ENCODE results near the gene LGR6.
A peak's percentile ranks its signal among the peaks of the same experiment; 100 is the strongest.
"Not testable (repeated sequence)": the region's sequence is repeated elsewhere in the genome, so short reads cannot be mapped to it uniquely, and the experiment has no call there.

LGR6 gene

DNA sequence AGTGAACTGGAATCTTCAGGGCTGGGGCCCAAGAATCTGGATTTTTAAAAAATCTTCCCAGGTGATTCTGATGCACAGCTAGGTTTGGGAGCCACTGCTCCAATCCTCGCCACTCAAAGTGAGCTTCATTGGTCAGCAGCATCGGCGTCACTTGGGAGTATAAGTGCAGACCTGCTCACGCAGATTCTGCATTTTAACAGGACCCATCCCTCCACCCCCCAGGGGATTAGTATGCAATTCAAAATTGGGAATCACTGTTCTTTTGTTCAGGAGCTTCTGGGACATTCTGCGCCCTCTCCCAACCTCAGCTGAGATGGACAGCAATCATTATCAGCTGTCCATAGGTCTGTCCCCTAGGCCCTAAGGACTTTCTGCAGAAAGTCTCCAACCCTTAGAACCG is 53.5 kb downstream of the LGR6 start:
- DNase-seq = no peak

DNA sequence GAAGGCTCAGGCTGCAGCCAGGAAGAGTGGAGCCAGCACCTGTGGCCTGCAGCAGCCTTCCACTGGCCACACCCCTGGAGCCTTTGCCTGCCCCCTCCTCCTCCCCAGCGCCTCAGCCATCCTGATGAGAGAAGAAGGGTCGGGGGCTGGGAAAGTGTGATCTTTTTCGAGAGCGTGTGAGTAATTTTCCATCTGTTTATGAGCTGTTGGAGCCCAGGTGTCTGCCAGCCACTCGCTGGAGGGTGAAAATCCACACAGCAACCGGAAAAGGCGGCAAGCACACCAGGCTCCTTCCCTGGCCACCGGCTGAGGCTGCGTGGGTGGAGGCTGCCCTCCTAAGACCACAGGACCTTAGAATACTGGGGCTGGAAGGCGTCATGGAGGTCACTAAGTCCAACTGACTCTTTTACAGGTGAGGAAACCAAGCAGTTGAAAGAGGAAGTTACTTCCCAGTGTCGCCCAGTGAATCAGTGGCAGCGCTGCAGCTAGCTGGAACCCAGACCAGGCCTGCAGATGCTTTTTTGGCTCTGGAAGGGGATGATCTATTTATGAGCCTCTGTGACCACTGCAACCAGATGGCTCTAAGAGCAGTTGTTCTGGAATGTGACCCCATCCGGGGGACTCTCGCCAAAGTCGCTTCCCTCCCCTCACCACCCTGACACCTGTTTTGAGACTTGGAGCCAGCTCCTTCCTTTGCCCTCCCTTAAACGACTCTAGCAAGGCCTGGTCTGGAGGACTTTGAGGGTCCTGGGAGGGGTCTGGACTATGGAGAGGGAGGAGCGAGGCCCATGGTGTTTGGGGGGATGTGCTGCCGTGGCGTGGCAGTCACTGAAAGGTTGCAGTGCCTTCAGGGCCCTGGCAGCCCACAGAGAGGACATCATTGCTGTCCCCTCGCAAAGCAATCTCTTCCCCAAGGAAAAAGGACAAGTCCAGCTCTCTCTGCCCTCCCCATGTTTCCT is 54.5 kb downstream of the LGR6 start:
- DNase-seq = no peak

DNA sequence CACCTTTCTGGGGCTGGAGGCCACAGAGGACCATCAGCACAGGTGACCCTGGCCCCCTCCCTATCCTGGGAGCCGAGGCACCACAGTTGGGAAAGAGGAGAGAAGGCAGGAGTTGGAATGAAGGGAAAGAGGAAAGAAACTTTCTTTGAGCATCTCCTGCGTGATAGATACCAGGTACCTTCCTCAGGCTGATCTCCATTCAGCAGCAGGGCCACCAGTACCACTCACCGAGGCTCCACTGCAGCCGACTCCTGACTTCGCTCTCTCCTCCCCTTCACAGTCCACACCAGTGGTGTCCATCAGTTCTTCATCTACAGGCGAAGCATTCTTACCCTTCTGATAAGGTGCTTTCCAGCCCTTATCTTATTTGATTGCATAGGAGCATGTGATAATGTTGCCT is 55.3 kb downstream of the LGR6 start:
- DNase-seq = no peak

DNA sequence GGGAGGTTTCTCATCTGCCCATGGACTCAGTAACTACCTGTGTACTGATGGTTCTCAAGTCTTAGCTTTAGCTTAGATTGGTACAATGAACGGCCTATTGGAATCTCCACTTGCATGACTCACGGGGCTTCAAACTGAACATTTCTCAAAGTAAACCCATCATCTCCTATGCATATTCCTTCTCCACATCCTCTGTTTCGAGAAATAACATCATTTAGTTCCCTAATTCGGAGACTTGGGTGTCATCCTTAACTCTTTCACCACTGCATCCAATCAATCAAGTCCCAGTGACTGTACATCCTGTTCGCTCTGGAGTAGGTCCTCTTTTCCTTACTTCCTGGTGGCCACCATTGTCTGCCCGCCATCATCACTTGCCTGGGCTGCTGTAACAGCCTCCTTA is 55.8 kb downstream of the LGR6 start:
- peak; percentile 38 for DNase-seq

DNA sequence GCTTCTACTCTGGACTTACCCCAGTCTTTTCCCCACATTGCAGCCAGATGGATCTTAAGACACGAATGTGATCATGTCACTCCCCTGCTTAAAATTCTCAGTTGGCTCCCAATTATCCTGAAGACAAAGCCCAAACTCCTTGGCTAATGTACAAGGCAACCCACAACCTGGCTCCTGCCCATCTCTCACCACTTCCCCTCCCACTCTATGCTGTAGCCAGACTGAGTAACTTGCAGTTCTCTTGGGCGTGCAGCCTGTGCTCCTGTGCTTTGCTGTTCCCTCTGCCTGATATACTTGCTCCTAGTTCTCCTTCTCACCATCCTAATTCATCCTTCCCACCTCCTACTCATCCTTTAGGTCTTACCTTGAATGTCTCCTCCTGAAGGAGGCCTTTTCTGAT is 56.2 kb downstream of the LGR6 start:
- peak; percentile 23 for DNase-seq

DNA sequence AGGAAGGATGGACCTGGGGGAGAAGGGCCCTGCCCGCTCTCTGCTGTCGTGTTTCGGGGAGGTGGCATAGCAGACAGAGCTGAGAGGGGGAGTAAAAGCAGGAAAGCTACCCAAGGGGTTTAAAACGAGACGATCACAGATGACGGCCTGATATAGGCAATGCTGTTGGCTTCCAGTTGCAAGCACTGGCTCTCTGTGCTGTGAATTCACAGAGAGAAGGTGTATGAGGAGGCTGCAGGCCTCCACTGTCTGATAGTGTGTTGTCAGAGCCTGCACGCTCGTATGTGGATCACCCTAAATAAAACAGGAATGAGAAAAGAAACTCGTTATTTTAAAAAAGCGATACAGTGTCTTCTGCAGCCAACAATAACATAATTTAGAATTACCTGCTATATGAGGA is 57.4 kb downstream of the LGR6 start:
- DNase-seq = no peak

DNA sequence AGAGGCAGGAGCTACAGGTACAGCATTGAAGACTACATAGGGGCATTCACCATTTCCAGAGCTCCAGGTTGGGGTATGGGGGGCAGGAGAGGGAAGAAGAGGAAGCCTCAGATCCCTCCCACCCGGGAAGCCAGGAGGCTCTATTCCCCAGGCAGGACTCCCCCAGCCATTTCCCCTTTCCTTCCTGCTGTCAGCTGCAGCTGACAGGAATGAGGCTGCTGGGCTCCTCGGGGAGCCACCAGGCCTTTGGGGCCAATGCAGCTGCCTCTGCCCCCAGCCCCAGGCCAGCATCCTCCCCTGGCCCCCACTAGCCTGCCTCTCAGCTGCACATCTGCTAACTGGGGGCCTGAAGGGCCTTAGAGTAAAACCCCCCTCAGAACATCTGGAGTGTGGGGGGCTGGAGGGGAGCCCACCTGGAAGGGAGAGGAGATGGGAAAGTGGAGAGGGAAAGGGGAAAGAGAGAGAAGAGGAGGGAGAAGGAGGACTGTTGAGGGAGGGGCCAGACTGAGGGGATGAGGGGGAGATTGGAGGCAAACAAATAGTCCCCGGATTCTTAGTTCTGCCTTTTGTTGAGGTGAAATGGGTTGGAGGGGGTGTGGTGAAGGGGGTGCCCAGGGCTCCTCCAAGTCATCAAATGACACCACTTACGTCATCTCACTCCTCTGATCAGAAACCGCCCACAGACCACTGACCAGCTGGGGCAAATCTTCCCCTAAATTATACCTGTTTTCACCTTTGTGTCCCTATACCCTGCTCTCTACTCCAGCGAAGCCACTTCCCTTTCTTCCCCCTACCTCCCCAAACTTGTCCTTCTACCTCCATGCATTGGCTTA is 58.0 kb downstream of the LGR6 start:
- DNase-seq = no peak

DNA sequence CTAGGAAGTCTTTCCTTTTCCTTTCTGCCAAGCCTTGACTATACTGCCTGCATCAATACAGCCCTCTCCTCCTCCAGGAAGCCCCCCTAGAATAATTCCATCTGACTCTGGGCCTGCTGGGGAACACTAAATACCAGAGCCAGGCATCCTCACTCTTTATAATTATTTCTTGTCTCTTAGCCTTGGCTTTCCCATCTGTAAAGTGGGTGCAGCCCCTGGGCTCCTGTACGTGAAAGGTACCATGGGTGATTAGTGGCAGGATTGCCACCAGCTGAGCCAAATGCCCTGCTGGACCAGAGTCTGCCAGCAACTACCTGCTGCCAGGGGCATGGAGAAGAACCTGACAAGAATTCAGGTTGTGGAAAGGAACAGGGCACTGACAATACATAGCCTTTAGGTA is 58.7 kb downstream of the LGR6 start:
- no peak for DNase-seq

DNA sequence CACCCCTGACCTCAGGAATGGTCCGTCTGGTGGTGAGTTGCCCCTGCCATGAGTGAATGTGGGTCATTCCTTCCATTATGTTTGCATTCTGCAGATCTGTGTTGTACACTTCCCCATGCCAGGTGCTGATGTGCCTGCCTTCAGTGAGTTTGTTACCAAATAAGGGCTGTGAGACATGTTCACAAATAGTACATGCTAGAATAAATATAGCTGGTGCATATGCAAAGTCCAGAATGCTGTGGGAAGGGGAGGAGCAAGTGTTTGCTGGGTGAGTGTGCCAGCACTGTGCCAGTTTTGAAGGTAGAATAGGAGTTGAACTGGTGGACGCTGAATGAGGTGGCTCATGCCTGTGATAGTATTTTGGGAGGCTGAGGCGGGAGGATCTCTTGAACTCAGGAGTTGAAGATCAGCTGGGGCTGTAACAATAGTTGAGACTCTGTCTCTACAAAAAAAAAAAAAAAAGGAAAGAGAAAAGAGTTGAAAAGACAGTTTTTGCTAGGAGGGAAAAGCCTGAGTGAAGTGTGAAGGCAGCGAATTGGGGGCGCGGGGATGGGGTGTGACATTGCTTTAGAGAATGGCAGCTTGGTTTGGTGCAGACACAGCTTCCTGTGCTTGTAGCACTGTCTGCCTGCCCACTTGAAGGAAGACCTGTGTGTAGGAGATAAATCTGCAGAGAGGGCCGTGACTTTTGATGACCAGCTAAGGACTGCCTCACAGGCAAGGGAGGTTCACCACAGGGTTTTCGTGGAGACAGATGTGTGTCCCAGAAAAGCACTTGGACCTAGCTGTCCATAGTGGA is 61.1 kb downstream of the LGR6 start:
- DNase-seq = no peak

DNA sequence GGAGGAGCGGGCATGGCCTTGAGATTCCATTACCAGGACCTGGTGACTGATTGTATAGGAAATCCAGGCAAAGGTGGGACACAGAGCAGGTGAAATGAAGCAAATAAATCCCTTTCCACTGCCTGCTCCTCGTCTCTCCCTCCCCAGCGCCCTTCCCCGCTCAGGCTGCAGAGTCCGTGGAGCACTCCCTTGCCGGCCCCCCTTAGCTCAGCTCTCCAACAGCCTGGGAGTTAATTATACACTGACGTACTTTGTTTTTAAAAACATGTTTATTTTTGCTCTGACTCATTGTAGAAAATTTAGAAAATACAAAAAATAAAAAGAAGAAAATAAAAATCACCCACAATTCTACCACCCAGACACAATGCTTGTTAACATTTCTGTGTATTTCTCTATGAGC is 61.7 kb downstream of the LGR6 start:
- DNase-seq = no peak

DNA sequence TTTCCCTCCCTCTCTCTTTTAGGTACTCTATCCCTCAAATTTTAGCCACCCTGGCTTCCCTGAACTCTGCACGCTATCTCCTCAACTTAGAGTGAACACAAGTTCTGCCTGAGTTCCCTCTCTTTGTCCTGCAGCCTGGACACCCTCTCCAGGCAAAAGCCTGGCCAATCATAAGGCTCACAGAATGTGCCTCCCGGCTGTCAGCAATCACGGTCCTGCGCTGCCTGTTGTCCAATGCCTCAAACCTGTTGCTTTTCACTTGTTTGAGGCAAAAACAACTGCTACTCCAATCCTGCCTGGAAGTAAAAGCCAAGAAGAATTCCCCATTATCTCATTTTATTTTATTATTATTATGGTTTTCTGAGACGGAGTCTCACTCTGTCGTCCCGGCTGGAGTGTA is 66.1 kb downstream of the LGR6 start:
- DNase-seq = no peak

DNA sequence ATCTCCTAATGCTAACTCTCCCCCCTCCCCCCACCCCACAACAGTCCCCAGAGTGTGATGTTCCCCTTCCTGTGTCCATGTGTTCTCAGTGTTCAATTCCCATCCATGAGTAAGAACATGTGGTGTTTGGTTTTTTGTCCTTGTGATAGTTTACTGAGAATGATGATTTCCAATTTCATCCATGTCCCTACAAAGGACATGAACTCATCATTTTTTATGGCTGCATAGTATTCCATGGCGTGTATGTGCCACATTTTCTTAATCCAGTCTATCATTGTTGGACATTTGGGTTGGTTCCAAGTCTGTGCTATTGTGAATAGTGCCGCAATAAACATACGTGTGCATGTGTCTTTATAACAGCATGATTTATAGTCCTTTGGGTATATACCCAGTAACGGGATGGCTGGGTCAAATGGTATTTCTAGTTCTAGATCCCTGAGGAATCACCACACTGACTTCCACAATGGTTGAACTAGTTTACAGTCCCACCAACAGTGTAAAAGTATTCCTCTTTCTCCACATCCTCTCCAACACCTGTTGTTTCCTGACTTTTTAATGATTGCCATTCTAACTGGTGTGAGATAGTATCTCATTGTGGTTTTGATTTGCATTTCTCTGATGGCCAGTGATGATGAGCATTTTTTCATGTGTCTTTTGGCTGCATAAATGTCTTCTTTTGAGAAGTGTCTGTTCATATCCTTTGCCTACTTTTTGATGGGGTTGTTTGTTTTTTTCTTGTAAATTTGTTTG is 67.8 kb downstream of the LGR6 start:
- DNase-seq = not testable (repeated sequence)

DNA sequence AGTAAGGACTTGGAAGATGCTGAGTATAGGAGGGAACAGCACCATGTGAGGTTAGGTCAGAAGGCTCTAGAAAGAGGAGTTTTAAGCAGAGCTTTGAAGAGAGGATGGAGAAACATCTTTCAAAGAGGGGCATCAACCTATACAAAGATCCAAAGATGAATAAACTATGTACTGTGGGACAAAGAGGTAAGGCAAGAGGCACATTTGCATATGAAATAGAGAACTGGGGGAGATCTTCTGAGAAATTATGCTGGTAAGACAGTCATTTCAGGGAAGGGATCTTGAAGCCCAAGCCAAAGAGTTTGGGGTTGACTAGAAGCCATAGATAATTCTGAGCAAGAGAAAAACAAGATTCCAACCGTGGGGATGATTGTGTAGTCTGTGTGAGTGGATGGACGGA is 70.0 kb downstream of the LGR6 start:
- no peak for DNase-seq

DNA sequence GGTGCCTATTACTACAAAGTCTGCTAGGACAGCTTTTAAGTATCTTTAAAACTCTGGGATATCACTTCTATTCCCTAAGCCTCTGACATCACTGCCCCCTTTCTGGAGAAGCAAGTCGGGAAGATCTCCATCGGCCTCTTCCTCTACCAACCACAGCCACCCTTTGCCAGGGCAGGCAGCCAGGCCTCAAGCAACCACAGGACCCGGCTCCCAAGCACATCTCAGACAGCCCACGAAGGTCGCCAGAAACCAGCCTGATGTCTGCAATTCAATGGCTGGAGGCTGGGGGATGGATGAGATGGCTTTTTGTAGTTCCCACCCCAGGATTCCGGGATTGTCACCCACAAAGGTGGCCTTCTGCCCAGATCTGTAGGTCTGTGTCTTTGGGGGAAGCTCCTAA is 70.7 kb downstream of the LGR6 start:
- no peak for DNase-seq

DNA sequence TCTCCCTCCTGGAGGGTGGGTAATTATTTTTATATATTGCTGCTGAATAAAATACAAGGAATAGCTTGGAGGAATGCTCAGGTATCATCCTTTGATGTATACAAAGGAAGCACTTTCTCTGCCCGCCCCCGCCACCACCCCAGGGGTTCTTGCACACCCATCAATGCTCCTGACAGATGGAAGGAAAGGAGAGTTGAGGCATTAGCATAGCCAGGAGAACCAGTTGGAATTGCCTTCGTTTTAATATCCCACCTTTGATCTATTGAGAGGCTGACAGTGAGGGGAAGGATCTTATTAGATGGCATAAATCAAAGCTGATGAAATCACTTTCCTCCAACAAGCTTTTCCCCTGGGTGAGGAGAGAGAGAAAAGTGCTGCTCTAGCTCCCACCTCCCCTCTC is 71.1 kb downstream of the LGR6 start:
- no peak for DNase-seq

DNA sequence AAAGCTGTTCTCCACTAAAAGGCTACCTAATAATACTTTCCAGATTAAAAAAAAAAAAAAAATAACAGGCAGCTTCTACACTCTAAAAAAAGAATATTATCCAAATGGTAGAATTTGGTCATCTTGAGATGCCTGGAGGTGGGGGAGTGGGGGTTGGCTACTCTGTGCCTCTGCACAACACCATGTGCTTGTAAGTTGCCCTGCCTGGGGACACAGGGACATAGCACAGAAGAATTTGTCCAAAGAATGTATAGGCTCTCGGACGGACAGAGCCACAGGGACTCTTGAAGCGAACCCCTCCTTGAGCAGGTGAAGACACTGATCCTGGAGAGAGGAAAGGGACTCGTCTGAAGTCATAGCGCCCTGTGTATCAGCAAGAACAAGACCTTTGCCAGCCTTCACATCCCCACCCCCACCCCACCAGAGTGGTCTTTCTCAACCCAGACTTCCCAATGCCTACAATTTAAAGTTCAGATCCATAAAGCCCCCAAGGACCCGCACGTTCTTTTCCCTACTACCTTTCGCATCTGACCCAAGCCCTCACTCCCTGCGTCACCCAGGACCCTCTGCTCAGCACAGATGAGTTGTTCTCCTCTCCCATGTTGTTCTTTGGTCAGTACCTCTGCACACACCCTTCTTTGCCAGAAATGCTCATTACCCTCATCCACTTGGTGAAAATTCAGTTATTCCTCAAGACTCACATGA is 72.6 kb downstream of the LGR6 start:
- DNase-seq = no peak

DNA sequence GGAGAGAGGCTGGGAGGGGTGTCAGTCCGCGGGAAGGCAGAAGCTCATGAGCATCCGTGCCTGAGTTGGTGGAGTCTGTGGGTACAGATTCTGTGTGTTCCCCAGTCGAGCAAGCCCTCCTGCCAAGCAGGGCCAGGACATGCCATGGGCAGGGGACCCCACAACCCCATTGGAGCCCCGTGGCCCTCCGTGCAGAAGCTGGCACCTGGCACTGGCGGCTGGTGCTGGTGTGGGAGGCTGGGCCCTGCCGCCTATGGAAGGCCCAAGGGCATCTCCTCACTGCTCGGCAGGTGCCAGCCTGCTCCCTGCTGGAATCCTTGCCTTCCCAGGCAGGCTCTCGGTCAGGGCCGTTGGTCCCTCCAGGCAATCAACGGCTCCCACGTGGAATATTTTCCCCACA is 74.4 kb downstream of the LGR6 start:
- DNase-seq = no peak

DNA sequence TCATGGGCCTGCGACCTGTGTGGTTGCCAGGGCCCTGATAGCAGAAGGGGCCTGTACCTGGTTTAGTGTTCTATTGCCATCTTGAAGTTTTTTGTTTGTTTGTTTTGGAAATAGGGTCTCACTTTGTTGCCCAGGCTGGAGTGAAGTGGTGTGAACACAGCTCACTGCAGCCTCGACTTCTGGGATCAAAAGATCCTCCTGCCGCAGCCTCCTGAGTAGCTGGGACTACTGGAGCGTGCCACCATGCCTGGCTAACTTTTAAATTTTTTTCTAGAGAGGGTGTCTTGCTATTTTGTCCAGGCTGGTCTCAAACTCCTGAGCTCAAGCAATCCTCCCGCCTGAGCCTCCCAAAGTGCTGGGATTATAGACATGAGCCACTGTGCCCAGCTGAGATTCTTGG is 75.2 kb downstream of the LGR6 start:
- DNase-seq = no peak

DNA sequence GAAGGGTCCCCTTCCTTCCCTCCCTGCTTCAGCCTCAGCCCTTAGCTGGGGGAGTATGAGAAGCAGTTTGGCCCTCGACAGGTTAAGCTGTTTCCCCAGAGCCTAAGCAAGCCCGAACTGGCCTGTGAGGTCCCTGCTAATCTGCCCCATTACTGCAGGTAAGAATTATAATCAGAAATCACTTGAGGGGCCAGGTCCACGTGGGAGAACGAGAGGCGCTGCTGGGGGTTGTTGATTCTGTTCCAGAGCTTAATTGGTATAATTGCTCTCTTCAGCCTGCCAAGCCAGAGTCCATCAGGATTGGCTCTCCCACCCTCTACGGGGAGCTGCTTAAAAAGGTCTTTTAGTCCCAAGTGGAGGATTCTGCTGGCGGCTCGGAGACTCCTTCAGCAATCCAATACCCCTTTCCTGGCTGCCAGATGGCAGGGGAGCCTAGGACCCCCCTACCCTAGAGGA is 77.3 kb downstream of the LGR6 start:
- DNase-seq = no peak

DNA sequence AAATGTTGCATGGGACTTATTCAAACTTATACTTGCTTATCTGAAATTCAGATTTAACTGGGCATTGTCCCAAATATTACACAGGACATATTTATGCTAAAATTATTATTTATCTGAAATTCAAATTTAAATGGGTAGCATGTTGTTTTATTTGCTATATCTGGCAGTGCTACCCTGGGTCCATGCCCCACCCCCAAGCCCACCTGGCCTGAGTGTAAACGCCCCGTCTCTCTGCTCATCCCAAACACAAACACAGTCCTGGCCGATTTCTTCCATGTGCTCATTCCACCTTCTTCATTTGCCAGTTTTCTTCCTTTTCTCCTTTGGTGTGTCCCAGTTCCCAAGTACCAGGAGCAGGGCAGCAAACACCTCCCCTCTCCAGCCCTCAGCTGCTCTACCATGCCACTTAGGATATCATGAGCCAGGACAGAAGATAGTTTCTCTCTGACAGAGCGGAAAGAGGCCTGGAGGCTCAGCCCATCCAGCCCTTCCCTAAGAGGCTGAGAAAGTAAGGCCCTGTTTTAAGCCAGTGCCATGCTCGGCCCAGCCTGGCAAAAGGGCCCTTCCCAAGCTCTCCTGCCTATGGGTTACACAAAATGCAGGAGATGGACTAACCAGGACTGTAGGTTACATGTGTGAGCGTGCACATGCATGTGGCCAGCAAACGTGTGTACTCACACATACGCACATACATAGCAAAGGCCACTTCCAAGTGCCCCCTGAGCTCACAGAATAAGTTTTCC is 78.7 kb downstream of the LGR6 start:
- no peak for DNase-seq

DNA sequence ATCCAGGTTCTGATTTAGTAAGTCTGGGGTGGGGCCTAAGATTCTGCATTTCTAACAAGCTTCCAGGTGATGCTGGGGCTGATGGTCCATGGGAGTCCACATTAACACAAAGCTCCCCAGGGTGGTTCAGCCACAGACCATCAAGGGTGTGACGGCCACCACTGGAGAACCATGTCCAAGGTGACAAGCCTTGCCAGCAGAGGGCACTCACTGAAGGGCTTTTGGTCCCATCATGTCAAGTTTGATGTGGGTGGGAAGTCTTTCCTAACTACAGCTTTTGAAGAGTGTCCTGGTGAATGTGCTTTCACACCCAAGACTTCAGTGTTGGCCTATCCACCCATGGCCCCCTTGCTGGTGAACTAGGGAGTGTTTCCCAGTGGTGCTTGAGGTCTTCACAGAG is 81.0 kb downstream of the LGR6 start:
- DNase-seq = peak; percentile 37

All from fibroblast of skin of right biceps (primary cell).